Measurements from ENCODE around the gene TNFAIP8L2. TPM values are rescaled to one million over a fixed set of nuclear protein-coding genes. Genes with fewer than 3 reads are reported as not detected.

The TNFAIP8L2 gene
- total RNA-seq, 3 donors from 2014 or later, result 1.3 to 2.8 (median 2.5) TPM

- DNase-seq, result no peak
- Histone ChIP-seq H3K4me1 (ENCODE audit: low read depth) (peaks cover 11% of the 10 kb centered on the region), H3K9me3 (no peaks in the 10 kb centered on the region), H3K36me3 (ENCODE audit: low read depth) (no peaks in the 10 kb centered on the region), H3K4me3 (peak overlapping the region; percentile 42)
- peak; percentile 24 for ATAC-seq
- intact Hi-C loops (cut with DNase I, micrococcal nuclease), result no loop called here
- TF ChIP-seq CTCF (IDR thresholded peaks at IDR 0.05), result no peak
Measured at GRCh38 chr1:151166505-151166956, 10.1 kb downstream of the TNFAIP8L2 start.

GRCh38 chr1:151167116-151167515 is 10.7 kb downstream of the TNFAIP8L2 start:
- no peak for TF ChIP-seq CTCF (IDR thresholded peaks at IDR 0.05)
- peaks cover 11% of the 10 kb centered on the region for H3K4me1 ChIP-seq (ENCODE audit: low read depth)
- H3K36me3 ChIP-seq (ENCODE audit: low read depth), result no peaks in the 10 kb centered on the region
- no peak for DNase-seq
- no peak overlapping the region for H3K4me3 ChIP-seq
- intact Hi-C loops (cut with DNase I, micrococcal nuclease), result no loop called here
- no peaks in the 10 kb centered on the region for H3K9me3 ChIP-seq
- ATAC-seq, result no peak

- no peak for DNase-seq
- intact Hi-C loops (cut with DNase I, micrococcal nuclease), result no loop called here
- Histone ChIP-seq H3K36me3 (ENCODE audit: low read depth) (no peaks in the 10 kb centered on the region), H3K9me3 (no peaks in the 10 kb centered on the region), H3K4me3 (no peak overlapping the region), H3K4me1 (ENCODE audit: low read depth) (peaks cover 7% of the 10 kb centered on the region)
- no peak for ATAC-seq
- TF ChIP-seq CTCF (IDR thresholded peaks at IDR 0.05), result no peak
Measured at GRCh38 chr1:151171190-151171589, 14.7 kb downstream of the TNFAIP8L2 start.

- H3K36me3 ChIP-seq (ENCODE audit: low read depth), result peaks cover 8% of the 10 kb centered on the region
- intact Hi-C loops (cut with DNase I, micrococcal nuclease), result no loop called here
- no peak for ATAC-seq
- H3K9me3 ChIP-seq, result no peaks in the 10 kb centered on the region
- no peak overlapping the region for H3K4me3 ChIP-seq
- TF ChIP-seq CTCF (IDR thresholded peaks at IDR 0.05), result no peak
- DNase-seq, result no peak
- no peaks in the 10 kb centered on the region for H3K4me1 ChIP-seq (ENCODE audit: low read depth)
Measured at GRCh38 chr1:151175041-151175741, 18.7 kb downstream of the TNFAIP8L2 start.

GRCh38 chr1:151175863-151176262 is 19.4 kb downstream of the TNFAIP8L2 start, which contains the start of gene TMOD4:
Gene TMOD4, minus strand, starts transcription at chr1:151175981. Its CDS starts 1,106 bp downstream, at chr1:151174875.
- Histone ChIP-seq H3K9me3 (no peaks in the 10 kb centered on the region), H3K4me3 (no peak within 1 kb of the TSS), H3K36me3 (ENCODE audit: low read depth) (peaks cover 8% of the 10 kb centered on the region), H3K4me1 (ENCODE audit: low read depth) (no peaks in the 10 kb centered on the region)
- ATAC-seq, result peak; percentile 60
- DNase-seq, result no peak
- peak; percentile 13 for TF ChIP-seq CTCF (IDR thresholded peaks at IDR 0.05)
- intact Hi-C loops (cut with DNase I, micrococcal nuclease), result no loop called here

Data from mucosa of descending colon (tissue), 3 donors.